HL-60 (cell line): Measurements from ENCODE around the gene SLC44A5.
"Not testable (repeated sequence)": the region's sequence is repeated elsewhere in the genome, so short reads cannot be mapped to it uniquely, and the experiment has no call there.

Experiments used
- GABPA ChIP-seq: IDR thresholded peaks from 2 replicates; pipeline ENCODE4 v1.6.1; 2012; ENCODE audit warnings: low read depth
- TF ChIP-seq, protein P1 (sequence below): IDR thresholded peaks from one replicate; pipeline ENCODE4 v1.5.1; 2011; ENCODE audit warnings: low read length, control low read depth, inconsistent platforms; ENCODE audit not compliant: insufficient read depth

- TF ChIP-seq, protein P1, sequence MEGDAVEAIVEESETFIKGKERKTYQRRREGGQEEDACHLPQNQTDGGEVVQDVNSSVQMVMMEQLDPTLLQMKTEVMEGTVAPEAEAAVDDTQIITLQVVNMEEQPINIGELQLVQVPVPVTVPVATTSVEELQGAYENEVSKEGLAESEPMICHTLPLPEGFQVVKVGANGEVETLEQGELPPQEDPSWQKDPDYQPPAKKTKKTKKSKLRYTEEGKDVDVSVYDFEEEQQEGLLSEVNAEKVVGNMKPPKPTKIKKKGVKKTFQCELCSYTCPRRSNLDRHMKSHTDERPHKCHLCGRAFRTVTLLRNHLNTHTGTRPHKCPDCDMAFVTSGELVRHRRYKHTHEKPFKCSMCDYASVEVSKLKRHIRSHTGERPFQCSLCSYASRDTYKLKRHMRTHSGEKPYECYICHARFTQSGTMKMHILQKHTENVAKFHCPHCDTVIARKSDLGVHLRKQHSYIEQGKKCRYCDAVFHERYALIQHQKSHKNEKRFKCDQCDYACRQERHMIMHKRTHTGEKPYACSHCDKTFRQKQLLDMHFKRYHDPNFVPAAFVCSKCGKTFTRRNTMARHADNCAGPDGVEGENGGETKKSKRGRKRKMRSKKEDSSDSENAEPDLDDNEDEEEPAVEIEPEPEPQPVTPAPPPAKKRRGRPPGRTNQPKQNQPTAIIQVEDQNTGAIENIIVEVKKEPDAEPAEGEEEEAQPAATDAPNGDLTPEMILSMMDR: not testable (repeated sequence)
- TF ChIP-seq GABPA: not testable (repeated sequence)
Observed at GRCh38 chr1:75647183-75647582, 36.3 kb upstream of the SLC44A5 start.
